ENCODE measurements around the gene FNBP1L. TPM values are rescaled to one million over a fixed set of nuclear protein-coding genes. Genes with fewer than 3 reads are reported as not detected.

The FNBP1L gene
- total RNA-seq, 1 donor from 2014 or later: 107 TPM

GRCh38 chr1:93427656-93428055, 20.3 kb upstream of the FNBP1L start:
- no peak overlapping the region for H3K27ac Mint-ChIP-seq (ENCODE audit: unreplicated experiment)
- H3K9me3 Mint-ChIP-seq (ENCODE audit: unreplicated experiment): no peaks in the 10 kb centered on the region
- H3K36me3 Mint-ChIP-seq (ENCODE audit: low read depth, unreplicated experiment): no peaks in the 10 kb centered on the region
- peaks cover 5% of the 10 kb centered on the region for H3K27me3 Mint-ChIP-seq (ENCODE audit: unreplicated experiment)
- DNase-seq (ENCODE audit: low spot score): no peak
- H3K4me1 Mint-ChIP-seq (ENCODE audit: unreplicated experiment): no peaks in the 10 kb centered on the region
- no peak for TF ChIP-seq CTCF (IDR thresholded peaks at IDR 0.05; ENCODE audit: unreplicated experiment)
- no peak overlapping the region for H3K4me3 Mint-ChIP-seq (ENCODE audit: unreplicated experiment)

- Mint-ChIP-seq H3K27me3 (ENCODE audit: unreplicated experiment) (peaks cover 6% of the 10 kb centered on the region), H3K9me3 (ENCODE audit: unreplicated experiment) (no peaks in the 10 kb centered on the region), H3K27ac (ENCODE audit: unreplicated experiment) (no peak overlapping the region), H3K4me1 (ENCODE audit: unreplicated experiment) (no peaks in the 10 kb centered on the region), H3K36me3 (ENCODE audit: low read depth, unreplicated experiment) (no peaks in the 10 kb centered on the region), H3K4me3 (ENCODE audit: unreplicated experiment) (no peak overlapping the region)
- TF ChIP-seq CTCF (IDR thresholded peaks at IDR 0.05; ENCODE audit: unreplicated experiment): no peak
- no peak for DNase-seq (ENCODE audit: low spot score)
Measured at GRCh38 chr1:93433407-93433961, 14.4 kb upstream of the FNBP1L start.

GRCh38 chr1:93434088-93434487, 13.8 kb upstream of the FNBP1L start:
- Mint-ChIP-seq H3K36me3 (ENCODE audit: low read depth, unreplicated experiment) (no peaks in the 10 kb centered on the region), H3K9me3 (ENCODE audit: unreplicated experiment) (no peaks in the 10 kb centered on the region), H3K4me1 (ENCODE audit: unreplicated experiment) (no peaks in the 10 kb centered on the region), H3K4me3 (ENCODE audit: unreplicated experiment) (no peak overlapping the region), H3K27me3 (ENCODE audit: unreplicated experiment) (peaks cover 6% of the 10 kb centered on the region), H3K27ac (ENCODE audit: unreplicated experiment) (no peak overlapping the region)
- no peak for DNase-seq (ENCODE audit: low spot score)
- TF ChIP-seq CTCF (IDR thresholded peaks at IDR 0.05; ENCODE audit: unreplicated experiment): no peak

GRCh38 chr1:93434987-93435386, 12.9 kb upstream of the FNBP1L start:
- Mint-ChIP-seq H3K4me1 (ENCODE audit: unreplicated experiment) (no peaks in the 10 kb centered on the region), H3K9me3 (ENCODE audit: unreplicated experiment) (no peaks in the 10 kb centered on the region)
- no peak for DNase-seq (ENCODE audit: low spot score)

More at GRCh38 chr1:93434987-93435386, 12.9 kb upstream of the FNBP1L start:
- Mint-ChIP-seq H3K36me3 (ENCODE audit: low read depth, unreplicated experiment) (no peaks in the 10 kb centered on the region), H3K27ac (ENCODE audit: unreplicated experiment) (no peak overlapping the region), H3K4me3 (ENCODE audit: unreplicated experiment) (no peak overlapping the region), H3K27me3 (ENCODE audit: unreplicated experiment) (peaks cover 6% of the 10 kb centered on the region)
- TF ChIP-seq CTCF (IDR thresholded peaks at IDR 0.05; ENCODE audit: unreplicated experiment): no peak

Measured in endothelial cell (in vitro differentiated cells).